ENCODE measurements around the gene CBLN4.

CBLN4 gene

DNA sequence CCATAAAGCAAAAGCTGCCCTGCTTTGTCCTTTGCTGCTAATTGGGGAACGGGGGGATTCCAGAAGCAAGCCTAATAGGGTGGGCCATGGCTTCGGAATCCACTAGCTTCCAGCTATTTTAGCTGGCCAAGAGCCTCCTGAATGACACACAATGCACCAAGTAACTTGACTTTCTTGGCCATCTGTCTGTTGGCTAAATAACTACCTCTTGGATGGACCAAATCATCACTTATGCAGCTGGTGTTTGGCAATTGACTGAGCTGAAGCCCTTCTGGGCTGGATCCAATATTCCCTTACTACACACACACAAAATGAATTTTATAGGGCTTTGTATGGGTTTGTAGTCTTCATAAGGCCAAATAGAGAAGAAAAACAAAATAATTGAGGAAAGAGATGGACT lies 8.8 kb upstream of the CBLN4 start:
- TF ChIP-seq, protein P1, sequence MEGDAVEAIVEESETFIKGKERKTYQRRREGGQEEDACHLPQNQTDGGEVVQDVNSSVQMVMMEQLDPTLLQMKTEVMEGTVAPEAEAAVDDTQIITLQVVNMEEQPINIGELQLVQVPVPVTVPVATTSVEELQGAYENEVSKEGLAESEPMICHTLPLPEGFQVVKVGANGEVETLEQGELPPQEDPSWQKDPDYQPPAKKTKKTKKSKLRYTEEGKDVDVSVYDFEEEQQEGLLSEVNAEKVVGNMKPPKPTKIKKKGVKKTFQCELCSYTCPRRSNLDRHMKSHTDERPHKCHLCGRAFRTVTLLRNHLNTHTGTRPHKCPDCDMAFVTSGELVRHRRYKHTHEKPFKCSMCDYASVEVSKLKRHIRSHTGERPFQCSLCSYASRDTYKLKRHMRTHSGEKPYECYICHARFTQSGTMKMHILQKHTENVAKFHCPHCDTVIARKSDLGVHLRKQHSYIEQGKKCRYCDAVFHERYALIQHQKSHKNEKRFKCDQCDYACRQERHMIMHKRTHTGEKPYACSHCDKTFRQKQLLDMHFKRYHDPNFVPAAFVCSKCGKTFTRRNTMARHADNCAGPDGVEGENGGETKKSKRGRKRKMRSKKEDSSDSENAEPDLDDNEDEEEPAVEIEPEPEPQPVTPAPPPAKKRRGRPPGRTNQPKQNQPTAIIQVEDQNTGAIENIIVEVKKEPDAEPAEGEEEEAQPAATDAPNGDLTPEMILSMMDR (IDR thresholded peaks at IDR 0.05; ENCODE audit: borderline replicate concordance, control extremely low read depth, extremely low read depth, insufficient read depth, missing control alignments), result no peak
- no peak for DNase-seq (ENCODE audit: low spot score)
- in situ Hi-C loops (cut with MboI; ENCODE audit: low sequenced_read_pairs, unreplicated experiment), result no loop called here

DNA sequence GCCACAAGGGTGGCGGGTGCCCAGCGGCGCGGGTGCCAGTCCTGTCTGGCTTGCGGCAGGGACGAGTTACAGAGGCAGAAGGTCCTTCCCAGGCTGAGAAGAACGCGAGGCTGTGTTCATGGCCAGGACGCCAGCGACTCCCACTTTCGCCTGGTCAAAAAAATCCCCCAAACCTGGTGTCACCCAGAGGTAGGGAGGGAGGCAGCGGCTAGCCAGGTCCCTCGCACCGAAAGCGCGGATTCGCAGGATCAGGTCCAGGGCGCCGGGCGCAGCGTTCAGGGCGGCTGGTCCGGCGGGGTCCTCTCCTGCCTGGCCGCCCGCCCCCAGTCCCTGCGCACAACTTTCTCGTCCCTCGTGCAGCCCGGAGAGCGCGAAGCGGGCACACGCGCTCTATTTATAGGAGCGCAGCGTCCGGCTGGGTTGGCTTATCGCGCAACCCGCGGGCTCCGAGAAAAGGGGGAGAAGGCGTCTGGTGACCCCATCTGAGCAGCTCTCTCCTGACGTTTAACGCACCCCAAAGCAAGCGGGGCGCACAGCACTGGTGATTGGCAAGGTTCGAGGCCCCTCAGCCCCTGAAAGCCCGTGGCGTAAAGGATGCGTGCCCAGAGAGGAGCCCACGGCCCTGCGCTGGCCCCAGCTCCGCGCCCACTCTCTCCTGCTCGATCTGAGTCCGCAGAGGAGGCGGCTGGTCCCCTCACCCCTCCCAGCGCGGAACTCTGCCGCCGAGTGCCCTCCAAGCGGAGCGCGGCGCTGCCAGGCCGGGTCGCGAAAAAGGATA lies 519 bp downstream of the CBLN4 start:
- DNase-seq (ENCODE audit: low spot score), result no peak
- in situ Hi-C loops (cut with MboI; ENCODE audit: low sequenced_read_pairs, unreplicated experiment), result no loop called here
- TF ChIP-seq, protein P1 (IDR thresholded peaks at IDR 0.05; ENCODE audit: borderline replicate concordance, control extremely low read depth, extremely low read depth, insufficient read depth, missing control alignments), result no peak

DNA sequence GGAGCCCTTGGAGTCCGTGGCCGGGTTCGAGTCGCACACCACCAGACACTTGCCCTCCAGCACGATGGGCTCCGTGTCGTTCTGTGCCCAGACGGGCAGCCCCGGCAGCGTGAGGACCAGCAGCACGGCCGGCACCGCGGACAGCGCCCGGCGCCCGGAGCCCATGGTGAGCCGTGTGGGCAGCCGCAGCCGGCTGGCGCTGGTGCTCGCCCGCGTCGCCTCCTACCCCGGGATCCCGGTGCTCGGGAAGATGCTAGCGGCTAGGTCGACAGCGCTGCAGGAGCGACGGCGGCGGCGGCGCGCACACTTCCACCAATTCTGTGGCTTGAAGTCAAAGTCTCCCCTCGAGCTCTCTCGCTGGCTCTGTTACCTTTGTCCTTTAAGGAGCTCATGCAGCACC lies 1.3 kb downstream of the CBLN4 start:
- no peak for DNase-seq (ENCODE audit: low spot score)
- in situ Hi-C loops (cut with MboI; ENCODE audit: low sequenced_read_pairs, unreplicated experiment), result no loop called here
- TF ChIP-seq, protein P1 (IDR thresholded peaks at IDR 0.05; ENCODE audit: borderline replicate concordance, control extremely low read depth, extremely low read depth, insufficient read depth, missing control alignments), result no peak

DNA sequence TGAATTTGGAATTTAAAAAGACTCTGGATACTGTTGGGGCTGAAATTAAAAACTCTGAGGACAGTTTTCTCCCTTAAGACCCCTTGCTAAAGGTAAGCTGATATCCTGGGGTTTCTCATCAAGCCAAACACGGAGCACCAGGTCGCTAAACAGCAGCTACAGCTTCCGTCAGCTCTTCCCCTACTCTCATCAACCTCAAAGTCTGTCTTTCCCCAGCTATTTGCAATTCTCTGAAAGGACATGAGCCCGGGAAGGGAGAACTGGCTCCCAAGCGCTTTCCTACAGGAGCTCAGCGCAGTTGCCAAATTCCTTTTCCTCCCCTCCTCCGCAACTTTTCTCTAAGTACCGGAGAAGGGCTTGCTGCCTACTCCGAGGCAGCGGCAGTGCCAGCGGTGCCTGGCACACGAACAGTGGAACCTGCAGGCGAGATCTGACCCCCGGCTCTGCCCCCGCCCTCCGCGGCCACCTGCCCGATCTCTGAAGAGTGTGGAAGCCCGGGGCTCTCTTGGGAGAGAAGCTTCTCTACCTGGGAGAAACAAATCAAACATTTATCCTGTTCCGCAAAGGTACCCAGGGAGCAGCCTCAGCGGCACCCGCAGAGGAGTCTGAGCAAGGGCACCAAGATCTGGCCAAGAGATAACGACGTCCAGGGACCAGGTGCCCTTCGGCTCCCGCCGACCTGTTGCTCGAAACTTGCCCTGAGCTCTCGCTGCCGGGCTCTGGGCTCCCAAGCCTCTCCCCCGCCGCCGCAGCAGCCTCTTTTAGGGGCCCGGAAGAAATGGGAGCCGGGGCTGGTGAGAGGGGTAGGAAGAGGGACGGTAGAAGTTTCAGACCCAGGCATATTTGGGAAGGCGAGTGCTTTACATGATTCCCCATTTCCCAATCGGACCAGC lies 2.2 kb downstream of the CBLN4 start:
- in situ Hi-C loops (cut with MboI; ENCODE audit: low sequenced_read_pairs, unreplicated experiment), result no loop called here

DNA sequence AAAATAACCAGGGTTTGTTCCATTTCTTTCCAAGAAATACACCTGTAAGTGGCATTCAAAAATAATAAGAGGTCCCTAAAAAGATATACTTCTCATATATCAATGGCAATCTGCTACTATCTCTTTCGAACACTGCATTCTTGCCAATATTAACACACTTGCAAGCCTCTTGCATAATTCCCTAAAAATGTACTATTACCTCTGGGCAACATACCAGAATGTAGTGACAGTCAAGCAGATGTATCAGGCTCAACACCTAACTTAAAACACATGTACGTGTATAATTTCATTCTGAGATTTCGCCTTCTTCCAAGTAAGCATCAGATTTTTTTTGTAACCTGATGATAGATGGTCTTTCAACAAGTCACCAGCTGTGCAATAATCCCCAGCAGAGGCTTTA lies 3.4 kb downstream of the CBLN4 start:
- in situ Hi-C loops (cut with MboI; ENCODE audit: low sequenced_read_pairs, unreplicated experiment), result no loop called here
- DNase-seq (ENCODE audit: low spot score), result no peak
- TF ChIP-seq, protein P1 (IDR thresholded peaks at IDR 0.05; ENCODE audit: borderline replicate concordance, control extremely low read depth, extremely low read depth, insufficient read depth, missing control alignments), result no peak

More for the DNA sequence above, 2.2 kb downstream of the CBLN4 start:
- TF ChIP-seq, protein P1 (IDR thresholded peaks at IDR 0.05; ENCODE audit: borderline replicate concordance, control extremely low read depth, extremely low read depth, insufficient read depth, missing control alignments), result no peak
- DNase-seq (ENCODE audit: low spot score), result no peak

DNA sequence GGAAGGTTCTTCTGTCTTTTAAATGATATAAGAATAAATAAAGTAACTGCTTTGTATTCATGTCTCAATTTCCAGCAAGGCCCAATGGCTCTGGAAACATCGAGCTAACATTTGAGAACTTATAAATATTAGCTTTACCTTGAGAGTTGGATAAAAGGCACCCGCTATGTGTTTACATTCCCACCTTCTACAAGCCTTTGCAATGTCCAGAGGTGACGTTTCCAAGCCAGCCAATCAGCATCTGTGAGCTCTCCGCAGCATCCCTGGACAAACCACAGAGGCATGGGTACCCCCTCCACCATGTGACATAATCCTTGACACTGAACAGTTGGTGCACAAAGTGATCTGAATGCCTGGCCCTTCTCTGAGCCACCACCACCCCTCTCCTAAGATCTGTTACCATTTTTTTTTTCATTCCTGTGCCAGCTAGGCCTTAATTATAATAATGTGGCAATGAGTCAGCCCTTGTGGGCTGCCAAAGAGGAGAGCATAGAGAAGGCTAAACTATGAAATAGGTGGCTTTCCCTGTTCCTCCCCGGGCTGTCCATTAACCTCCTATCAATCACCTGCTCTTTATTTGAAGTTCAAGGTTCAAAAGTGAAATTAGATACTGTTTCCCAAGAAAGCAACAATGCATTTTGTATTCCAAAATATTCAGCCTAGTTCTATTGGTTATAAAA lies 4.1 kb downstream of the CBLN4 start:
- DNase-seq (ENCODE audit: low spot score), result no peak
- in situ Hi-C loops (cut with MboI; ENCODE audit: low sequenced_read_pairs, unreplicated experiment), result no loop called here
- TF ChIP-seq, protein P1 (IDR thresholded peaks at IDR 0.05; ENCODE audit: borderline replicate concordance, control extremely low read depth, extremely low read depth, insufficient read depth, missing control alignments), result no peak

Measured in GM13976 (cell line).